Measurements from ENCODE around the gene PGAP2.

The PGAP2 gene

DNA sequence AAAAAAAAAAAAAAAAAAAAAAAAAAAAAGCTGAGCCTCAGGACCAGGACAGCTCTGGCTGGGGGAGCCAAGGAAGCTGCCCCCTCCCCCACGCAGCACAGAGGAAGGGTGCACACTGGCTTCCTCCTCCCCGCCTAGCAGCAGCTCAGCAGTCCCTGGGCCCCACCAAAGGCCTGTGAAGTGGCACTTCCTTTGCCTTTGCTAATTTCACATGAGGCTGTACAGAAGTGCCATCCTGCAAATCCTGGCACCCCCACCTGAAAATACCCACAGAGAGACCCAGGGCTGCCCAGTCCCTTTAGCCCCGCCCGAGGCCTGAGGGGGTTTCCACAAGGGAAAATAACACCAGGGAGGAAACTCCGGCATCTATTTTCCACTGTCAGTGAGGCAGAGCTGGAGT, 28.5 kb downstream of the PGAP2 start:
- Histone ChIP-seq H3K27ac (ENCODE audit: low read length, poor library complexity, severe bottlenecking) (no peak overlapping the region), H4K8ac (ENCODE audit: low read length) (no peak overlapping the region), H3K4me3 (ENCODE audit: insufficient read depth in 1 of 2, low read depth in 1 of 2, low read length in 2 of 2) (no peak overlapping the region), H3K4me2 (ENCODE audit: low read length, poor library complexity, severe bottlenecking) (no peak overlapping the region), H3K36me3 (ENCODE audit: control insufficient read depth in 1 of 2, insufficient read depth in 2 of 2, low read depth in 1 of 2, low read length in 2 of 2) (peaks cover 13 to 38% of the 10 kb centered on the region in 2 experiments), H2BK120ac (ENCODE audit: low read depth, low read length) (no peak overlapping the region), H3K9ac (ENCODE audit: low read length) (no peak overlapping the region), H3K14ac (ENCODE audit: low read length in 2 of 2) (no peak overlapping the region), H4K91ac (ENCODE audit: low read length) (no peak overlapping the region), H3K79me1 (replicated peaks; ENCODE audit: low read length, poor library complexity, severe bottlenecking) (peaks cover 17% of the 10 kb centered on the region), H3K9me3 (ENCODE audit: control insufficient read depth, low read length) (no peaks in the 10 kb centered on the region), H3K23ac (ENCODE audit: low read length in 2 of 2) (no peak overlapping the region), H2AFZ (ENCODE audit: low read depth, low read length) (no peak overlapping the region), H3K4ac (ENCODE audit: low read depth in 1 of 2, low read length in 2 of 2) (peak overlapping the region in 1 of 2 experiments; percentile 36), H2BK5ac (ENCODE audit: low read depth, low read length, poor library complexity, severe bottlenecking) (no peak overlapping the region), H2AK5ac (ENCODE audit: low read length, severe bottlenecking) (no peak overlapping the region), H2BK12ac (ENCODE audit: low read length in 2 of 2) (no peak overlapping the region), H2BK15ac (ENCODE audit: low read depth, poor library complexity, severe bottlenecking) (no peak overlapping the region), H3K4me1 (ENCODE audit: control insufficient read depth, insufficient read depth, low read depth, low read length) (peaks cover 17% of the 10 kb centered on the region), H3K27me3 (ENCODE audit: control insufficient read depth in 1 of 2, insufficient read depth in 1 of 2, low read length in 2 of 2) (no peaks in the 10 kb centered on the region), H3K18ac (ENCODE audit: low read depth in 1 of 2, low read length in 2 of 2) (no peak overlapping the region)
- WGBS: 88% methylated on average over 4 of the region's 5 CpGs
- no peak for DNase-seq

DNA sequence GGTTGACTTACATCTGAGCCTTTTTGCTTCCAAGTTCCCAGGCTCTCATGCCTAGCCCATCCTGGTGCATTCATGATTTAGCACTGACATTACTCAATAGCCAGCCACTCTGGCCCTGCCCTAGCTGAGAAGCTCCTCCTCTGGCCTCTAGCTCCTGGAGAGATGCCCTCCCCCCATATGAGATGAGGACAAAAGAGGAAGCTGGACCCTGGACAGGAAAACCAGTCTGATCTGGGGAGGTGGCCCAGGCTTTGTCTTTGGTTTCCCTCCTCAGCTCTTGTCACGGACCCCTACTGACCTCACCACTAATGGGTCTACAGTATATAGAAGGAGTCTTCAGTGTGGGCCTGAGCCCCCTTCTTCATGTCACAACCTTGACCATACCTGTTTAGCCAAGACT, 29.4 kb downstream of the PGAP2 start:
- no peak overlapping the region for H4K8ac ChIP-seq (ENCODE audit: low read length)
- H3K4me3 ChIP-seq (ENCODE audit: insufficient read depth in 1 of 2, low read depth in 1 of 2, low read length in 2 of 2): no peak overlapping the region
- H3K4me1 ChIP-seq (ENCODE audit: control insufficient read depth, insufficient read depth, low read depth, low read length): peaks cover 20% of the 10 kb centered on the region
- no peak overlapping the region for H2AK5ac ChIP-seq (ENCODE audit: low read length, severe bottlenecking)
- no peak overlapping the region for H3K4ac ChIP-seq (ENCODE audit: low read depth in 1 of 2, low read length in 2 of 2)
- H3K79me1 ChIP-seq (replicated peaks; ENCODE audit: low read length, poor library complexity, severe bottlenecking): peaks cover 17% of the 10 kb centered on the region
- H2BK120ac ChIP-seq (ENCODE audit: low read depth, low read length): no peak overlapping the region
- no peak overlapping the region for H2AFZ ChIP-seq (ENCODE audit: low read depth, low read length)
- no peak overlapping the region for H3K14ac ChIP-seq (ENCODE audit: low read length in 2 of 2)
- no peak overlapping the region for H3K4me2 ChIP-seq (ENCODE audit: low read length, poor library complexity, severe bottlenecking)
- H3K9ac ChIP-seq (ENCODE audit: low read length): no peak overlapping the region
- no peak overlapping the region for H2BK5ac ChIP-seq (ENCODE audit: low read depth, low read length, poor library complexity, severe bottlenecking)
- H3K27me3 ChIP-seq (ENCODE audit: control insufficient read depth in 1 of 2, insufficient read depth in 1 of 2, low read length in 2 of 2): no peaks in the 10 kb centered on the region
- no peak overlapping the region for H2BK15ac ChIP-seq (ENCODE audit: low read depth, poor library complexity, severe bottlenecking)
- H3K36me3 ChIP-seq (ENCODE audit: control insufficient read depth in 1 of 2, insufficient read depth in 2 of 2, low read depth in 1 of 2, low read length in 2 of 2): peaks cover 13 to 29% of the 10 kb centered on the region in 2 experiments
- H3K18ac ChIP-seq (ENCODE audit: low read depth in 1 of 2, low read length in 2 of 2): no peak overlapping the region
- no peak overlapping the region for H4K91ac ChIP-seq (ENCODE audit: low read length)
- no peak for DNase-seq
- H3K9me3 ChIP-seq (ENCODE audit: control insufficient read depth, low read length): no peaks in the 10 kb centered on the region
- H2BK12ac ChIP-seq (ENCODE audit: low read length in 2 of 2): no peak overlapping the region
- H3K27ac ChIP-seq (ENCODE audit: low read length, poor library complexity, severe bottlenecking): no peak overlapping the region
- WGBS: 100% methylated on average over 1 of the region's 1 CpG
- H3K23ac ChIP-seq (ENCODE audit: low read length in 2 of 2): no peak overlapping the region

DNA sequence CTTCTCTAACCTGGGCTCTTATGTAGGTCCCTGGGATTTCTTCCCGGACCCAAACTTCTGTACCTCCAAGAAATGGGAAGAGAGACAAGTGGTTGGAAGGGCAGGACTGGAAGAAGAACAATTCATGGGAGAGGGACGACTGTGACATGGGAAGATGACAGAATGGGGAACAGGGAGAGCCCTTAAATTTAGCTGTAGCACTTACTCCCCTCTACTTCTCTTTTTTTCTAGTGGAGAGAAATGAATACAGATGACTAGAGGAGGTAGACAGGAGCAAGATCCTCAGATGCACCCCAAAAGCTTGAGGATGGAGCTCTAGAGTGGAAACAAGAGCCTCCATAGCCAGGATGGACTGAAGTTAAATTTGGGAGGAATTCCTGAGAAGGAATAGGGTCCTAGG, 30.1 kb downstream of the PGAP2 start:
- Histone ChIP-seq H3K4me2 (ENCODE audit: low read length, poor library complexity, severe bottlenecking) (no peak overlapping the region), H3K9me3 (ENCODE audit: control insufficient read depth, low read length) (no peaks in the 10 kb centered on the region), H2BK120ac (ENCODE audit: low read depth, low read length) (no peak overlapping the region), H3K79me1 (replicated peaks; ENCODE audit: low read length, poor library complexity, severe bottlenecking) (peaks cover 14% of the 10 kb centered on the region), H3K14ac (ENCODE audit: low read length in 2 of 2) (no peak overlapping the region), H2BK15ac (ENCODE audit: low read depth, poor library complexity, severe bottlenecking) (no peak overlapping the region), H3K18ac (ENCODE audit: low read depth in 1 of 2, low read length in 2 of 2) (no peak overlapping the region), H3K9ac (ENCODE audit: low read length) (no peak overlapping the region), H3K4me1 (ENCODE audit: control insufficient read depth, insufficient read depth, low read depth, low read length) (peaks cover 20% of the 10 kb centered on the region), H3K4me3 (ENCODE audit: insufficient read depth in 1 of 2, low read depth in 1 of 2, low read length in 2 of 2) (no peak overlapping the region), H2BK5ac (ENCODE audit: low read depth, low read length, poor library complexity, severe bottlenecking) (no peak overlapping the region), H3K4ac (ENCODE audit: low read depth in 1 of 2, low read length in 2 of 2) (no peak overlapping the region), H4K8ac (ENCODE audit: low read length) (no peak overlapping the region), H3K36me3 (ENCODE audit: control insufficient read depth in 1 of 2, insufficient read depth in 2 of 2, low read depth in 1 of 2, low read length in 2 of 2) (peaks cover 13 to 23% of the 10 kb centered on the region in 2 experiments), H3K27me3 (ENCODE audit: control insufficient read depth in 1 of 2, insufficient read depth in 1 of 2, low read length in 2 of 2) (no peaks in the 10 kb centered on the region), H2BK12ac (ENCODE audit: low read length in 2 of 2) (no peak overlapping the region), H2AFZ (ENCODE audit: low read depth, low read length) (no peak overlapping the region), H3K23ac (ENCODE audit: low read length in 2 of 2) (no peak overlapping the region), H3K27ac (ENCODE audit: low read length, poor library complexity, severe bottlenecking) (no peak overlapping the region), H2AK5ac (ENCODE audit: low read length, severe bottlenecking) (no peak overlapping the region), H4K91ac (ENCODE audit: low read length) (no peak overlapping the region)
- no peak for DNase-seq
- WGBS: 100% methylated on average over 1 of the region's 2 CpGs

DNA sequence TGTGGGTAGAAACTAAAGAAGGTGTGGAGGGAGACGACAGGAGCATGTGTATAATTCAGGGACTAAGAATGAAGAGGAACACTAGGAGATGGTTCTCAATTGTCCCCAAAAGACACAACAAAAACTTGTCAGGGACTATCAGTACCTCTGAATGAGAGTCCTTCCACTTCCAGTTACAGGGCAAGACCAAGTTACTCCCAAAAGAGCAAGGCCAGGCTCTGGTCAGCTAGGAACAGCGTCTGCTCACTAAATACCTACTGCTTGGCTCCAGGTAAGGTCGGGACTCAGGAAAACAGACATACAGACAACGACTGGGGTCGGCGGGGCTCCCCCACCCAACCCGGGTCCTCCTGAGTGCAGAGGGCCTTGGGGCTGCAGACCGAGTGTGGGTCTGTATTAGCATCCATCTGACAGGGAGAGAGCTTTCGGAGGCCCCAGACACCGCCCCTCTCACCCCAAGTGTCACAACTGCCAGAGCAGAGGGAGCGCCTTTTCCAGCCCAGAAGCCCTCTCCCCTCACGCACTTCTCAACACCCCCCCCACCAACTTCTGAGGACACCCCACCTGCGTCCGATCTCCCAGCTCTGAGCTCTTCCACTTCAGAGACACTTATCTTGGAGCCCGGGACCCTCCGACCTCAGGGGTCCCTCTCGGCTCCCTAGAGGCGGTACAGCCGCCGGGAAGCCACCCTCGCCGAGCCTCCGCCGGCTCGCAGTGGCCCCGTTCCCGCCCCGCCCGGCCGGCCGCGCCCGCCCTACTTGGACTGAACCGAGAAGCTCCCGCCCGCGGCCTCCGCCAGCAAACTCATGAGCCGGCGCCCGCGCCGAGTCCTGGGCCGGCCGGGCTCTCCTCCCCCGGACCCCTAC, 31.9 kb downstream of the PGAP2 start:
- no peak overlapping the region for H2AFZ ChIP-seq (ENCODE audit: low read depth, low read length)
- no peak for DNase-seq
- H3K4me1 ChIP-seq (ENCODE audit: control insufficient read depth, insufficient read depth, low read depth, low read length): peaks cover 16% of the 10 kb centered on the region
- H3K27me3 ChIP-seq (ENCODE audit: control insufficient read depth in 1 of 2, insufficient read depth in 1 of 2, low read length in 2 of 2): no peaks in the 10 kb centered on the region
- 2% methylated on average over 34 of the region's 46 CpGs for WGBS
- no peak overlapping the region for H4K91ac ChIP-seq (ENCODE audit: low read length)
- H3K23ac ChIP-seq (ENCODE audit: low read length in 2 of 2): peak overlapping the region in 1 of 2 experiments; percentile 91
- peaks cover 12% of the 10 kb centered on the region for H3K79me1 ChIP-seq (replicated peaks; ENCODE audit: low read length, poor library complexity, severe bottlenecking)
- peaks cover 9 to 13% of the 10 kb centered on the region in 2 experiments for H3K36me3 ChIP-seq (ENCODE audit: control insufficient read depth in 1 of 2, insufficient read depth in 2 of 2, low read depth in 1 of 2, low read length in 2 of 2)
- peak overlapping the region; percentile 95 for H2BK15ac ChIP-seq (ENCODE audit: low read depth, poor library complexity, severe bottlenecking)
- peak overlapping the region; percentile 59 to 74 for H3K18ac ChIP-seq (ENCODE audit: low read depth in 1 of 2, low read length in 2 of 2)
- H3K4me3 ChIP-seq (ENCODE audit: insufficient read depth in 1 of 2, low read depth in 1 of 2, low read length in 2 of 2): peak overlapping the region; percentile 77 to 90
- peak overlapping the region; percentile 85 for H2BK120ac ChIP-seq (ENCODE audit: low read depth, low read length)
- H3K14ac ChIP-seq (ENCODE audit: low read length in 2 of 2): peak overlapping the region in 1 of 2 experiments; percentile 51
- no peaks in the 10 kb centered on the region for H3K9me3 ChIP-seq (ENCODE audit: control insufficient read depth, low read length)
- no peak overlapping the region for H3K27ac ChIP-seq (ENCODE audit: low read length, poor library complexity, severe bottlenecking)
- H3K4me2 ChIP-seq (ENCODE audit: low read length, poor library complexity, severe bottlenecking): peak overlapping the region; percentile 93
- no peak overlapping the region for H4K8ac ChIP-seq (ENCODE audit: low read length)
- peak overlapping the region in 1 of 2 experiments; percentile 18 for H2BK12ac ChIP-seq (ENCODE audit: low read length in 2 of 2)
- peak overlapping the region; percentile 76 for H2BK5ac ChIP-seq (ENCODE audit: low read depth, low read length, poor library complexity, severe bottlenecking)
- H3K9ac ChIP-seq (ENCODE audit: low read length): peak overlapping the region; percentile 89
- no peak overlapping the region for H2AK5ac ChIP-seq (ENCODE audit: low read length, severe bottlenecking)
- peak overlapping the region in 1 of 2 experiments; percentile 92 for H3K4ac ChIP-seq (ENCODE audit: low read depth in 1 of 2, low read length in 2 of 2)
